Osteocyte (in vitro differentiated cells): ENCODE data around the gene FRMPD1. TPM values are rescaled to one million over a fixed set of nuclear protein-coding genes. Genes with fewer than 3 reads are reported as not detected.
A peak's percentile ranks its signal among the peaks of the same experiment; 100 is the strongest.

ENCODE experiments used
- DNase-seq: peaks from one replicate; pipeline ENCODE4 v3.0.0; 2021; ENCODE audit warnings: mixed read lengths; ENCODE audit not compliant: unreplicated experiment; ENCODE audit errors: extremely low spot score
- H3K27ac Mint-ChIP-seq: one replicate; pipeline ENCODE4 v1.8.0; 2021; ENCODE audit warnings: mild to moderate bottlenecking, mixed read lengths; ENCODE audit not compliant: unreplicated experiment
- H3K27me3 Mint-ChIP-seq: one replicate; pipeline ENCODE4 v1.8.0; 2021; ENCODE audit warnings: mixed read lengths; ENCODE audit not compliant: unreplicated experiment
- H3K36me3 Mint-ChIP-seq: one replicate; pipeline ENCODE4 v1.8.0; 2021; ENCODE audit warnings: mixed read lengths; ENCODE audit not compliant: unreplicated experiment
- H3K4me1 Mint-ChIP-seq: one replicate; pipeline ENCODE4 v1.8.0; 2021; ENCODE audit warnings: mixed read lengths; ENCODE audit not compliant: unreplicated experiment
- H3K4me3 Mint-ChIP-seq: one replicate; pipeline ENCODE4 v1.8.0; 2021; ENCODE audit warnings: mild to moderate bottlenecking, moderate library complexity, mixed read lengths; ENCODE audit not compliant: unreplicated experiment
- H3K9me3 Mint-ChIP-seq: one replicate; pipeline ENCODE4 v1.8.0; 2021; ENCODE audit warnings: mixed read lengths; ENCODE audit not compliant: unreplicated experiment
- total RNA-seq: library from RNA; stranded (reverse); gene quantifications from 2 replicates; pipeline ENCODE4 v1.2.1, GENCODE V29; 2021
- TF ChIP-seq, protein P1 (sequence below): fragments of 200-600 bp; sonication (generic); IDR thresholded peaks from 2 replicates; pipeline ENCODE4 v1.5.0; 2021; ENCODE audit warnings: antibody characterized with exemption, mild to moderate bottlenecking, moderate library complexity

The FRMPD1 gene
- total RNA-seq, 1 donor from 2014 or later: not detected

DNA sequence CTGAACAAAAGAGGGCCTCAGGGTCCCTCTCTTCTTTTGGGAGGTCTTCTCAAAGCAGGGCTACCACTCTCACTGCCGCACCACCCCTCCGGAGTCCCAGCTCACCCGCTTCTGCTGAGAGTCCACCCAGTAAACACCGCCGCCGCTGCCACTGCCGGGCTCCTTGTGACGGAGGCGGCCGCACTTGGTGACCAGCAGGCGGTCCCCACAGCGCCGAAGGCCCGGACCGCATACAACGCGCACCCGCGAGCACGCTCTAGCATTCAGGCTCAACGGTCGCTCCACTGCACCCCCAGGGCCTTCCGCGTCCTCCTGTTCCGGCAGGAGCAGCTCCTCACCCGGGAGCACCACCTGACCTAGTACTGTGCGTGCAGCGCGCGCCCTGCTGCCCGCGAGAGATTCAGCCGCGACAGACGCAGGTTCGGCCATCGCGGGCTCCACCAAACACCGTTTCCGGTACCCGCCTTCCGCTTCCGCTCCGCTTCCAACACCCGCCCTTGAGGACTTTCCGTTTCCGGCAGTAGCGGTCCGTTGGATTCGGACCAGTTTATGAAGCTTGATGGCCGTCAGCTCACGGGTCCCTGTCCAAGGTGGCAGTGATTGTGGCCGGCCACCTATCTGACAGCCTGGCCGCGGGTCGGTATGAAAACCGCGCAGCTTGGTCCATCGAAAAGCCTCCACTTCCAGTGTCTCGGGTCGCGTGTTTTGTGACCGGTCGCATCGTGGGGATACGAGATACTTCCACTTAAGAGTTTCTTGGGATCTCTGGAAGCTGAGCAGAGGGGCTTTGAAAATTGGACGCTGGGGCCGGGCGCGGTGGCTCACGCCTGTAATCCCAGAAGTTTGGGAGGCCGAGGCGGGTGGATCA, 134.1 kb downstream of the FRMPD1 start, which contains the start of gene EXOSC3:
Gene EXOSC3 (minus strand): TSS at position 449 of the 868 bp plus-strand sequence. CDS start 20 bp downstream, at position 429.
- H3K4me1 Mint-ChIP-seq: peaks cover 28% of the 10 kb centered on the region
- peak within 1 kb of the TSS; percentile 99 for H3K4me3 Mint-ChIP-seq

DNA sequence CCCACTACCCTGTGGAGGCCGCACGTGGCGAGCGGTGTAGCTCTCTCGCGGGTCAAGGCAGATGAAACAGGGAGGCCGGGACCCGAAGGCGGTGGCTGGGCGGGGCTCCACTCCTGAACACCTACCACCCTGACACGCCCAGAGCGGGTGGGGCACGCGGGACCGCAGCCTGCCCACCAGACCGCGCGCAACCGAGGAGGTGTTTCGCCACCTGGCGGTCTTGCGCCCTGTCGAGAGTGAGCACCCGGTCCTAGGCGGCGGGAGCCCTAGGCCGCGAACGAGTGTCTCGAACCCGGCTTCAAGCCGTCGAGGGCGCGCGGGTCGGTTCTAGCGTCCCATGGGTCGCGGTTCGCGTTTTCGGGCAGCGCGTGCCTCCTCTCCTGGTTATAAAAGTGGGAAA, 136.3 kb downstream of the FRMPD1 start:
- peaks cover 28% of the 10 kb centered on the region for H3K4me1 Mint-ChIP-seq
- DNase-seq: no peak

More for the DNA sequence above, 134.1 kb downstream of the FRMPD1 start, which contains the start of gene EXOSC3:
- DNase-seq: peak; percentile 94
- Mint-ChIP-seq H3K27me3 (no peaks in the 10 kb centered on the region), H3K27ac (peak within 1 kb of the TSS; percentile 91), H3K36me3 (peaks cover 25% of the 10 kb centered on the region), H3K9me3 (no peaks in the 10 kb centered on the region)
- TF ChIP-seq, protein P1, sequence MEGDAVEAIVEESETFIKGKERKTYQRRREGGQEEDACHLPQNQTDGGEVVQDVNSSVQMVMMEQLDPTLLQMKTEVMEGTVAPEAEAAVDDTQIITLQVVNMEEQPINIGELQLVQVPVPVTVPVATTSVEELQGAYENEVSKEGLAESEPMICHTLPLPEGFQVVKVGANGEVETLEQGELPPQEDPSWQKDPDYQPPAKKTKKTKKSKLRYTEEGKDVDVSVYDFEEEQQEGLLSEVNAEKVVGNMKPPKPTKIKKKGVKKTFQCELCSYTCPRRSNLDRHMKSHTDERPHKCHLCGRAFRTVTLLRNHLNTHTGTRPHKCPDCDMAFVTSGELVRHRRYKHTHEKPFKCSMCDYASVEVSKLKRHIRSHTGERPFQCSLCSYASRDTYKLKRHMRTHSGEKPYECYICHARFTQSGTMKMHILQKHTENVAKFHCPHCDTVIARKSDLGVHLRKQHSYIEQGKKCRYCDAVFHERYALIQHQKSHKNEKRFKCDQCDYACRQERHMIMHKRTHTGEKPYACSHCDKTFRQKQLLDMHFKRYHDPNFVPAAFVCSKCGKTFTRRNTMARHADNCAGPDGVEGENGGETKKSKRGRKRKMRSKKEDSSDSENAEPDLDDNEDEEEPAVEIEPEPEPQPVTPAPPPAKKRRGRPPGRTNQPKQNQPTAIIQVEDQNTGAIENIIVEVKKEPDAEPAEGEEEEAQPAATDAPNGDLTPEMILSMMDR: no peak

DNA sequence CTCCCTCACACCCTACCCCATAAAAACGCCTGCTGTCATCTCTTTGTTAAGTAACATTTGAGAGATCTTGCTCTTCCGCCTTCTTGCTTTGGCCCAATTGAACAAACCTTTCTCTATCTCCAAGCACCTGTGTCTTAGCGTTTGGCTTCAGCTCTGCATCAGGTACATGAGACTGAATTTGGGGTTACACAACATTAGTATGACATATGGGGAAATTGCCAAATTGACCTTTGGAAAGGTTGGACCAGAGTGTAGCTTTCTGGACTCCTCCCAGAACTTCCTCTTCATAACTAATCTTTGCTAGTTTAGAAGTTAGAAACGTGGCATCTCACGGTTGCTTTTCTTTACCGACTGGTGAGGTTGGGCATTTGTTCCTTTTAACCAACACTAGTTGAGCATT, 137.6 kb downstream of the FRMPD1 start:
- Mint-ChIP-seq H3K27me3 (no peaks in the 10 kb centered on the region), H3K4me3 (no peak overlapping the region), H3K27ac (no peak overlapping the region), H3K4me1 (peaks cover 23% of the 10 kb centered on the region), H3K36me3 (no peaks in the 10 kb centered on the region), H3K9me3 (no peaks in the 10 kb centered on the region)
- DNase-seq: no peak
- TF ChIP-seq, protein P1: no peak

More for the DNA sequence above, 136.3 kb downstream of the FRMPD1 start:
- no peak overlapping the region for H3K27ac Mint-ChIP-seq
- H3K27me3 Mint-ChIP-seq: no peaks in the 10 kb centered on the region
- H3K36me3 Mint-ChIP-seq: peaks cover 9% of the 10 kb centered on the region
- H3K4me3 Mint-ChIP-seq: no peak overlapping the region
- TF ChIP-seq, protein P1: no peak
- no peaks in the 10 kb centered on the region for H3K9me3 Mint-ChIP-seq

DNA sequence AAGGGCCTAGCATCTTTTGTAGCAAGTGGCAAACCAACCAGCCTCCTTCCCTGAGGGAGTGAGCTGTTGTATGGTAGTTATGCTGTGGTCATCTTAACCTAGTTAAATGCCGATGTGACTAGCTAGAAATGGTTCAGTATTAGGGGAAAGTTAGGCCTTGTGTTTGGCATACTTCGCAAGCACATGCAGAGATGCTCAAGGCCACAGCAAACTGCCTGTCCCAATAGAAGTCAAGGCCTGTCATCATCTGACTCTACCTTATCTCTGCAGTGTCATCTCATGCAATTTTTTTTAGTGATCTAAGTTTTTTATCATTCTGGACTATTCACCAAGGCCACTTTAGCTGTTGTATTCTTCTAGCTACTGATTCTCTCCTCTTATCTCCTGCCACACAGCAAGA, 139.3 kb downstream of the FRMPD1 start:
- H3K4me3 Mint-ChIP-seq: no peak overlapping the region
- no peaks in the 10 kb centered on the region for H3K36me3 Mint-ChIP-seq
- H3K27me3 Mint-ChIP-seq: no peaks in the 10 kb centered on the region
- no peaks in the 10 kb centered on the region for H3K9me3 Mint-ChIP-seq
- DNase-seq: no peak
- TF ChIP-seq, protein P1: no peak
- H3K4me1 Mint-ChIP-seq: peaks cover 7% of the 10 kb centered on the region
- H3K27ac Mint-ChIP-seq: no peak overlapping the region

DNA sequence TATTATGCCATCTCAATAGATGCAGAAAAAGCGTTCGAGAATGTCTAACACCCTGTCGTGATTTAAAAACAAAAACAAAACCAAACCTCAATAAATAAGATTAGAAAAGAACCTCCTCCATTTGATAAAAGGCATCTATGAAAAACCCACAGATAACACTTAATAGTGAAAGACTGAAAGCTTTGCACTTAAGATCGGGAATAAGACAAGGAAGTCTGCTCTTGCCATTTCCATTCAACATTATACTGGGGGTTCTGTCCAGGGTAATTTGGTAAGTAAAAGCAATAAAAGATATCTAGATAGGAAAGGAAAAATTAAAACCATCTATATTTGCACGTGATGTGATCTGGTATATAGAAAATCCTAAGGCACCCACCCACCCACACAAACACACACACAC, 141.4 kb downstream of the FRMPD1 start:
- no peaks in the 10 kb centered on the region for H3K27me3 Mint-ChIP-seq
- H3K9me3 Mint-ChIP-seq: no peaks in the 10 kb centered on the region
- H3K4me1 Mint-ChIP-seq: no peaks in the 10 kb centered on the region
- no peak overlapping the region for H3K27ac Mint-ChIP-seq
- no peaks in the 10 kb centered on the region for H3K36me3 Mint-ChIP-seq
- TF ChIP-seq, protein P1: no peak
- DNase-seq: no peak
- H3K4me3 Mint-ChIP-seq: no peak overlapping the region
